CMK (cell line): Measurements from ENCODE around the gene LDB1.

Experiments used
- DNase-seq: peaks from one replicate; pipeline ENCODE4 v3.0.0-alpha.2; 2010; ENCODE audit warnings: low read depth

The LDB1 gene, protein sequence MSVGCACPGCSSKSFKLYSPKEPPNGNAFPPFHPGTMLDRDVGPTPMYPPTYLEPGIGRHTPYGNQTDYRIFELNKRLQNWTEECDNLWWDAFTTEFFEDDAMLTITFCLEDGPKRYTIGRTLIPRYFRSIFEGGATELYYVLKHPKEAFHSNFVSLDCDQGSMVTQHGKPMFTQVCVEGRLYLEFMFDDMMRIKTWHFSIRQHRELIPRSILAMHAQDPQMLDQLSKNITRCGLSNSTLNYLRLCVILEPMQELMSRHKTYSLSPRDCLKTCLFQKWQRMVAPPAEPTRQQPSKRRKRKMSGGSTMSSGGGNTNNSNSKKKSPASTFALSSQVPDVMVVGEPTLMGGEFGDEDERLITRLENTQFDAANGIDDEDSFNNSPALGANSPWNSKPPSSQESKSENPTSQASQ

DNA sequence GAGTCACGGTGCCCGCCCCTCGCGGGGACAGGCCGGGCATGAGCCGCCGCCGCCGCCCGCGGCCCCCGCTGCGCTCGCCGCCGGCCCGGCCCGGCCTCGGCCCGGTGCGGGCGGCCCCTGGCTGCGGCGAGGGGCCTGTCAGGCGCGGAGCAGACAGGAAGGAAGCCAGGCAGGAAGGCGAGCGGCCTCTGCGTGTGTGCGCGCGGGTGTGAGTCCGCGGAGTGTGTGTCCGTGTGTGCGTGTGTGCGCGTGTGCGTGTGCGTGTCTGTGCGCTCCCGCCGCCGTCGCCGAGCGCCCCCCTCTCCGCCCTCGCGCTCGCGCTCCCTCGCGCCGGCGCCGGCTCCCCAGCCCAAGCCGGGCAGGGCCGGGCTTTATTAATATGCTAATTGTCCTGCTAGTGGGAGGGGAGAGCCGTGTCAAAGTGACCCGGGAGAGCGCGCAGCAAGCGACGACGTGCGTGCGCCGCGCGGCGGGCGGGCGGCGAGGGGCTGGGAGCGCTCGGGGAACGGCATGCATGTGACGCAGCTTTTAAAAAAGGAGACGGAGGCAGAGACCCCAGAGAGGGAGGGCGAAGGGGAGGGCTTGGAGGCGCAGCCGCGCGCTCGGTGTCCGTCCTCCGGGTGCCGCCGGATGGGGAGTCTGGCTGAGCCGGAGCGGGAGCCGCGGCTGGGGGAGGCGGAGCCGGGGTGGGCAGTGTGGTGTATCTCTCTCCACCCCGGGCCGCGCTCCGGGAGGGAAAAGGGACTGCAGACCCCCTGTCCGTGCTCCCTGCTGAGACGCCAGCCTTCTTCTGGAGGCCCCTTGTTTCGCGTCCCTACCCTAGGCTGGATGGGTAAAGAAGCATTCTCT is at the start of gene LDB1:
TSS of gene LDB1 (minus strand) at position 227 of the 849 bp plus-strand sequence. CDS start 258 bp downstream, outside the sequence.
- DNase-seq: peak; percentile 80

GRCh38 chr10:102167861-102168260 is 47.7 kb upstream of the LDB1 start:
- DNase-seq: no peak

DNA sequence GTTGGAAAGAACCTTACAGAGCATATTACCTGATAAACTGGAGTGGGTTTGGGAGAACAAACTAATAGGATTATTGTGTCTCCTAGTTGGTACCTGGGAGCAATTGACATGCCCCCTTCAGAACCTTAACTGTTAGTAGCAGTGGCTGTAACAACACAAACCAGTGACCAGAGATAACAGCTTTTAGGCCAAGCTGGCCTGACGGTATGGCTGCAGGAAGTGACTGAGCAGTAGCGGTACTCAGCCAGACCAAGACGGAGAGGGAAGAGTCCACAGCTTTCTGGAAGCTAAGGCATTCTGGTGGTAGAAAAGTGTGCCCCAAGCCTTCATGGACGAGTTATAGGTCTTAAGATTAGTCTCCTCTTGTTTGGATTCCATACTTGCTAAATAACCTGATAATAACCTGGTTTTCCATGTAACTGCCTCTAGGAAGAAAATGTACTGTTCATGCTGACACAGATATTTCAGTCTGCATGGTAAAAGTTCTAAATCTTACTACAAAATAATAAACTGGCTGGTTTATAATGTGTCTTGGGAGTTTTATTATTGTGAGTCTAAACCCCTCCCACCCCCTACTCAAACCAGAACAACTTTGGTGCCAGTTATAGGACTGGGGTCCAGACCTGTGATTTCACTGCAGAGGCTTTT is 43.3 kb upstream of the LDB1 start:
- DNase-seq: no peak

DNA sequence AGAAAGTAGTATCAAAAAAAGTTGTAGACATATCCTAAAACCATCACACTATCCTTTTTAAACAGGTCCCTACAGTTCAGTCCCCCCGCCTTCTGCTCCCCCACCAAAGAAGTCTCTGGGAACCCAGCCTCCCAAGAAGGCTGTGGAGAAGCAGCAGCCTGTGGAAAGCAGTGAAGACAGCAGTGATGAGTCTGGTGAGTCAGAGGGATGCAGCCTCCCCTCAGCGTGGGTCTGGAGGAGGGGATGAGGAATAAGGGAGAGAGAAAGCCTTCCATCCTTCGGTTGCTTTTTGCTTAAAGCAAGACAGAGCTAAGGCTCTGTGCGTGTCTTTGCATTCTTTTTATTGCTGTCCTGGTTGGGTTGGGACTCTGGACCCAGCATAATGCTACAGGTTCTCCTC is 39.7 kb upstream of the LDB1 start:
- no peak for DNase-seq

- no peak for DNase-seq
Measured at GRCh38 chr10:102159051-102159597, 39.0 kb upstream of the LDB1 start.

DNA sequence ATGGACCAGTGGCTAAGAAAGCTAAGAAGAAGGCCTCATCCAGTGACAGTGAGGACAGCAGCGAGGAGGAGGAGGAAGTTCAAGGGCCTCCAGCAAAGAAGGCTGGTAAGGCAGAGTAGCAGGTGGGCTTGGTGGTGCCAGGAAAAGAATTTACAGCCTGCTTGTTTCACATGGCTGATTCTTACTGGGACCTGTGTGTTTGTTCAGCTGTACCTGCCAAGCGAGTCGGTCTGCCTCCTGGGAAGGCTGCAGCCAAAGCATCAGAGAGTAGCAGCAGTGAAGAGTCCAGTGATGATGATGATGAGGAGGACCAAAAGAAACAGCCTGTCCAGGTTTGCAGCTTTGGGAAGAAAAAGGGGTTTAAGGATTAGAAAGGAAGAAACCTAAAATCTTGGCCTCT is 37.1 kb upstream of the LDB1 start:
- DNase-seq: no peak

GRCh38 chr10:102154466-102155116 is 34.4 kb upstream of the LDB1 start:
- no peak for DNase-seq

- DNase-seq: no peak
Measured at GRCh38 chr10:102153093-102153620, 33.0 kb upstream of the LDB1 start.

DNA sequence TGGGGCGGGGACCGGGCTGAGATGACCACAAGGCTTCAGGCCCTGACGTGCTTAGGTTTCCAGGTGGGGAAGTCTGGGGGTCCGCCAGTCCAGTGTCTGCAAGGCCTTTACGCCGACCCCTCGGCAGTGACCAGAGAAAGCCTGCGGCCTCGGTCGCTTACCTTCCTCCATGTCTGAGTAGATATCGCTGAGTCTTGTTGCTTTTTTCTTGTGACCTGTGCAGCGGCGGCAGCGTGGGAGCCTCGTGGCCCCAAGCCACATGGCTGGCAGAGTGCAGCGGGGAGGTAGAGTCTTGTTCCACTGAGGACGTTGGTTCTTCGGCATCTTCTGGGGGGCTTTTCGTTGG is 32.4 kb upstream of the LDB1 start:
- DNase-seq: no peak

GRCh38 chr10:102151774-102152544 is 31.8 kb upstream of the LDB1 start, which contains the start of gene NOLC1:
TSS of gene NOLC1 (plus strand) at chr10:102152389. CDS start at chr10:102152411, 22 bp downstream.
- DNase-seq: peak; percentile 99

- no peak for DNase-seq
Measured at GRCh38 chr10:102150970-102151773, 31.0 kb upstream of the LDB1 start.

- DNase-seq: no peak
Measured at GRCh38 chr10:102148275-102148674, 28.1 kb upstream of the LDB1 start.

DNA sequence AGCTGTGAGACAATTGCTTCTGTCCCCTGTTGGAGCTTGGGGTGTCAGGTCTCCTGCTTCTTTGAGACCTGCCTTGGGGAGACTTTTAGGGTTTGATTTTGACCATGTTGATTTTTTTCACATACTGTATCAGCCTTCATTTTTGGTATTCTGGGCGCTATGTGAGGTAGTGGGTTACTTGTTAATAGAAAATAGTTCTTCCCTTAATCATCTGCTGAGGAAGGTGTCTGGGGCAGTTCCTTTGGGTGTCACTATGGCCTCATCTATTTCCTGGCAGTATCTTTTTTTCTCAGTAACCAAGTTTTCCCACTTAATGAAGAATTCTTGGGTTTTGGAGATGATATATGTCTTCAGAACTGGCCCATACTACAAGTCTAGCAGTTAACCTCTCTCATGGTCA is 27.4 kb upstream of the LDB1 start:
- no peak for DNase-seq

DNA sequence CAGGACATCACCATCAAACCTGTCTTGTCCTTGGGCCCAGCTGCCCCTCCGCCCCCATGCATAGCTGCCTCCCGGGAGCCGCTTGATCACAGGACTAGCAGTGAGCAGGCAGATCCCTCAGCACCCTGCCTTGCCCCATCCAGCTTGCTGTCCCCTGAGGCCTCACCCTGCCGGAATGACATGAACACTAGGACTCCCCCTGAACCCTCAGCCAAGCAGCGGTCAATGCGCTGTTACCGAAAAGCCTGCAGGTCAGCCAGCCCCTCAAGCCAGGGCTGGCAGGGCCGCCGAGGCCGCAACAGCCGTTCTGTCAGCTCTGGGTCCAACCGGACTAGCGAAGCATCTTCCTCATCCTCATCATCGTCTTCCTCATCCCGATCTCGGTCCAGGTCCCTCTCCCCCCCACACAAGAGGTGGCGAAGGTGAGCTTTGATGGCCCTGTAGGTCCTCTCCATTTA is 26.8 kb upstream of the LDB1 start:
- DNase-seq: no peak

GRCh38 chr10:102141583-102142107 is 21.5 kb upstream of the LDB1 start:
- DNase-seq: no peak

- no peak for DNase-seq
Measured at GRCh38 chr10:102140913-102141540, 20.9 kb upstream of the LDB1 start.

GRCh38 chr10:102140218-102140617 is 20.1 kb upstream of the LDB1 start:
- no peak for DNase-seq

DNA sequence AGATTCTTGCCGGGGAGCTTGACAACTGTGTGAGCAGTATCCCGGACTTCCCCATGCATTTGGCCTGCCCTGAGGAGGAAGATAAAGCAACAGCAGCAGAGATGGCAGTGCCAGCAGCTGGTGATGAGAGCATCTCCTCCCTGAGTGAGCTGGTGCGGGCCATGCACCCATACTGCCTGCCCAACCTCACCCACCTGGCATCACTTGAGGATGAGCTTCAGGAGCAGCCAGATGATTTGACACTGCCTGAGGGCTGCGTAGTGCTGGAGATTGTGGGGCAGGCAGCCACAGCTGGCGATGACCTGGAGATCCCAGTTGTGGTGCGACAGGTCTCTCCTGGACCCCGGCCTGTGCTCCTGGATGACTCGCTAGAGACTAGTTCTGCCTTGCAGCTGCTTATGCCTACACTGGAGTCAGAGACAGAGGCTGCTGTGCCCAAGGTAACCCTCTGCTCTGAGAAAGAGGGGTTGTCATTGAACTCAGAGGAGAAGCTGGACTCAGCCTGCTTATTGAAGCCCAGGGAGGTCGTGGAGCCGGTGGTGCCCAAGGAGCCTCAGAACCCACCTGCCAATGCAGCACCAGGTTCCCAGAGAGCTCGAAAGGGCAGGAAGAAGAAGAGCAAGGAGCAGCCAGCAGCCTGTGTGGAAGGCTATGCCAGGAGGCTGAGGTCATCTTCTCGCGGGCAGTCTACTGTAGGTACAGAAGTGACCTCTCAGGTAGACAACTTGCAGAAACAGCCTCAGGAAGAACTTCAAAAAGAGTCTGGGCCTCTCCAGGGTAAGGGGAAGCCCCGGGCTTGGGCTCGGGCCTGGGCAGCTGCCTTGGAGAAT is 19.3 kb upstream of the LDB1 start:
- no peak for DNase-seq
